Measurements from ENCODE around the gene HTR2C.
"Not testable (repeated sequence)": the region's sequence is repeated elsewhere in the genome, so short reads cannot be mapped to it uniquely, and the experiment has no call there.

HTR2C gene

GRCh38 chrX:114584983-114585842 lies 1.3 kb downstream of the HTR2C start:
- no peak overlapping the region for H3K4me3 ChIP-seq (ENCODE audit: insufficient read length, low read depth)
- no peaks in the 10 kb centered on the region for H3K9me3 ChIP-seq (ENCODE audit: insufficient read depth, low read length)
- DNase-seq (ENCODE audit: low read depth, low spot score): no peak
- no peak overlapping the region for H3K9ac ChIP-seq (ENCODE audit: insufficient read length, low read depth)
- H3K27me3 ChIP-seq (ENCODE audit: insufficient read depth, insufficient read length): no peaks in the 10 kb centered on the region
- peaks cover 6% of the 10 kb centered on the region for H3K36me3 ChIP-seq (ENCODE audit: insufficient read depth, insufficient read length, low read length)
- H3K4me1 ChIP-seq (ENCODE audit: insufficient read depth, insufficient read length): no peaks in the 10 kb centered on the region
- no peak for TF ChIP-seq YY1 (IDR thresholded peaks at IDR 0.05; ENCODE audit: insufficient read depth, insufficient read length)
- TF ChIP-seq SUZ12 (IDR thresholded peaks at IDR 0.05; ENCODE audit: extremely low read depth, insufficient read depth, insufficient read length): no peak
- no peak for TF ChIP-seq ZNF274 (IDR thresholded peaks at IDR 0.05; ENCODE audit: low read depth, low read length)

- no peak overlapping the region for H3K9ac ChIP-seq (ENCODE audit: insufficient read length, low read depth)
- DNase-seq (ENCODE audit: low read depth, low spot score): no peak
- no peaks in the 10 kb centered on the region for H3K4me1 ChIP-seq (ENCODE audit: insufficient read depth, insufficient read length)
- no peak overlapping the region for H3K4me3 ChIP-seq (ENCODE audit: insufficient read length, low read depth)
- H3K9me3 ChIP-seq (ENCODE audit: insufficient read depth, low read length): no peaks in the 10 kb centered on the region
- H3K36me3 ChIP-seq (ENCODE audit: insufficient read depth, insufficient read length, low read length): peaks cover 14% of the 10 kb centered on the region
- no peak for TF ChIP-seq SUZ12 (IDR thresholded peaks at IDR 0.05; ENCODE audit: extremely low read depth, insufficient read depth, insufficient read length)
- TF ChIP-seq ZNF274 (IDR thresholded peaks at IDR 0.05; ENCODE audit: low read depth, low read length): no peak
- no peak for TF ChIP-seq YY1 (IDR thresholded peaks at IDR 0.05; ENCODE audit: insufficient read depth, insufficient read length)
- H3K27me3 ChIP-seq (ENCODE audit: insufficient read depth, insufficient read length): no peaks in the 10 kb centered on the region
Observed at GRCh38 chrX:114591121-114591520, 7.2 kb downstream of the HTR2C start.

DNA sequence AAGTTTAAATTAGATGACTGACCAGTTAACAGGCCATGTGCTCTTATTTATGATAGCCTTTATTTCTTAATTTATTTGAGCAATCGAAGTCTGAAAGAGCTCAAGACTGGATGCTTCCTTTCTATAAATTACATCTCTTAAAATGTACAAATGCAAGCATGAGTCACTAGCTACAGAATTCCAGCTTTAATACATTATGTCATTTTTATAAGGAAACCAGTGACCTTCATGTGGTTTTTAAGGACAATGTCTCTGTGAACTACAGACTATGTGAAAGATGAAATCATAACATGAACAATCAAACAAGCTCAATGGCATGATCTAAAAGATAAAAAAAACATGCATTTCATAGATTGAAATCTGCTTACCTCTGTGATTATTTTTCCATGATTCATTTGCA lies 15.4 kb downstream of the HTR2C start:
- Histone ChIP-seq H3K4me3 (ENCODE audit: insufficient read length, low read depth) (no peak overlapping the region), H3K4me1 (ENCODE audit: insufficient read depth, insufficient read length) (no peaks in the 10 kb centered on the region), H3K27me3 (ENCODE audit: insufficient read depth, insufficient read length) (no peaks in the 10 kb centered on the region), H3K9me3 (ENCODE audit: insufficient read depth, low read length) (no peaks in the 10 kb centered on the region), H3K36me3 (ENCODE audit: insufficient read depth, insufficient read length, low read length) (peaks cover 10% of the 10 kb centered on the region), H3K9ac (ENCODE audit: insufficient read length, low read depth) (peak overlapping the region; percentile 32)
- DNase-seq (ENCODE audit: low read depth, low spot score): no peak
- TF ChIP-seq SUZ12 (IDR thresholded peaks at IDR 0.05; ENCODE audit: extremely low read depth, insufficient read depth, insufficient read length): no peak
- TF ChIP-seq ZNF274 (IDR thresholded peaks at IDR 0.05; ENCODE audit: low read depth, low read length): no peak
- TF ChIP-seq YY1 (IDR thresholded peaks at IDR 0.05; ENCODE audit: insufficient read depth, insufficient read length): no peak

GRCh38 chrX:114599911-114600310 lies 16.0 kb downstream of the HTR2C start:
- H3K27me3 ChIP-seq (ENCODE audit: insufficient read depth, insufficient read length): no peaks in the 10 kb centered on the region
- no peak overlapping the region for H3K9ac ChIP-seq (ENCODE audit: insufficient read length, low read depth)
- no peak overlapping the region for H3K4me3 ChIP-seq (ENCODE audit: insufficient read length, low read depth)
- DNase-seq (ENCODE audit: low read depth, low spot score): no peak
- H3K36me3 ChIP-seq (ENCODE audit: insufficient read depth, insufficient read length, low read length): peaks cover 9% of the 10 kb centered on the region
- TF ChIP-seq SUZ12 (IDR thresholded peaks at IDR 0.05; ENCODE audit: extremely low read depth, insufficient read depth, insufficient read length) (no peak), ZNF274 (IDR thresholded peaks at IDR 0.05; ENCODE audit: low read depth, low read length) (no peak), YY1 (IDR thresholded peaks at IDR 0.05; ENCODE audit: insufficient read depth, insufficient read length) (no peak)
- H3K4me1 ChIP-seq (ENCODE audit: insufficient read depth, insufficient read length): no peaks in the 10 kb centered on the region
- no peaks in the 10 kb centered on the region for H3K9me3 ChIP-seq (ENCODE audit: insufficient read depth, low read length)

GRCh38 chrX:114606619-114607018 lies 22.7 kb downstream of the HTR2C start:
- Histone ChIP-seq H3K9ac (ENCODE audit: insufficient read length, low read depth) (peak overlapping the region; percentile 80), H3K4me3 (ENCODE audit: insufficient read length, low read depth) (peak overlapping the region; percentile 55), H3K9me3 (ENCODE audit: insufficient read depth, low read length) (peaks cover 16% of the 10 kb centered on the region)
- H3K27me3 ChIP-seq (ENCODE audit: insufficient read depth, insufficient read length); H3K4me1 ChIP-seq (ENCODE audit: insufficient read depth, insufficient read length); H3K36me3 ChIP-seq (ENCODE audit: insufficient read depth, insufficient read length, low read length); DNase-seq (ENCODE audit: low read depth, low spot score): not testable (repeated sequence)

DNA sequence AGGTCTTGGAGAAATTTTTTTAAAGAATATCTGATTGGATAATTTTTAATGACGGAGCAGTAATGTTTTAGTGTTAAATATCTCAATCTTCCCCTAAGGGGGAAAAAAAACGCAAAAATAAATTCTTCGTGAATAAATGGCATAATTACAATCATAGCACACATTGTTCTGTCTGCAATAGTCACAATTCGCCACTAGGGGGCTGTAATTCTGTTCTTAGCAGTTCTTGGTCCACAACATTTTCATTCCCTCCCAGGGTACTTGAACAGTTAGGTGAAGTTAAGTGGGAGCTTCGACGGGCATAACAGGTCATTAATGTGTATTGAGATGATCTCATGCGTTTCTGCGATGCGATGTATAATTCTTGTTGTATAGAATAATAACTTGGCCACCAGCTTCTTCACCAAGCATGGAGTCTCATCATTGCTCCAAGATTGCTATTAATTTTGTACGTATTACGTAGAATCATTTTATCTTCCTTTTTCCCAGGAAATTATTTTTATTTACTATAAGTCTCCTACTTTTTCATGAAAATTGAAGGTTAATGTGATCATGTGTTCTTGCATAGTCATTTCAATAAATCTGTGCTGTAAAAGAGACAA lies 27.2 kb downstream of the HTR2C start:
- Histone ChIP-seq H3K4me1 (ENCODE audit: insufficient read depth, insufficient read length) (no peaks in the 10 kb centered on the region), H3K9me3 (ENCODE audit: insufficient read depth, low read length) (peaks cover 16% of the 10 kb centered on the region), H3K9ac (ENCODE audit: insufficient read length, low read depth) (no peak overlapping the region), H3K27me3 (ENCODE audit: insufficient read depth, insufficient read length) (no peaks in the 10 kb centered on the region), H3K4me3 (ENCODE audit: insufficient read length, low read depth) (no peak overlapping the region), H3K36me3 (ENCODE audit: insufficient read depth, insufficient read length, low read length) (no peaks in the 10 kb centered on the region)
- peak; percentile 28 for DNase-seq (ENCODE audit: low read depth, low spot score)
- TF ChIP-seq ZNF274 (IDR thresholded peaks at IDR 0.05; ENCODE audit: low read depth, low read length): no peak
- no peak for TF ChIP-seq SUZ12 (IDR thresholded peaks at IDR 0.05; ENCODE audit: extremely low read depth, insufficient read depth, insufficient read length)
- no peak for TF ChIP-seq YY1 (IDR thresholded peaks at IDR 0.05; ENCODE audit: insufficient read depth, insufficient read length)

GRCh38 chrX:114615765-114616164 lies 31.9 kb downstream of the HTR2C start:
- no peaks in the 10 kb centered on the region for H3K27me3 ChIP-seq (ENCODE audit: insufficient read depth, insufficient read length)
- no peak for DNase-seq (ENCODE audit: low read depth, low spot score)
- TF ChIP-seq ZNF274 (IDR thresholded peaks at IDR 0.05; ENCODE audit: low read depth, low read length) (no peak), YY1 (IDR thresholded peaks at IDR 0.05; ENCODE audit: insufficient read depth, insufficient read length) (no peak), SUZ12 (IDR thresholded peaks at IDR 0.05; ENCODE audit: extremely low read depth, insufficient read depth, insufficient read length) (no peak)

More at GRCh38 chrX:114615765-114616164, 31.9 kb downstream of the HTR2C start:
- Histone ChIP-seq H3K9me3 (ENCODE audit: insufficient read depth, low read length) (no peaks in the 10 kb centered on the region), H3K36me3 (ENCODE audit: insufficient read depth, insufficient read length, low read length) (no peaks in the 10 kb centered on the region), H3K4me3 (ENCODE audit: insufficient read length, low read depth) (no peak overlapping the region), H3K4me1 (ENCODE audit: insufficient read depth, insufficient read length) (no peaks in the 10 kb centered on the region), H3K9ac (ENCODE audit: insufficient read length, low read depth) (no peak overlapping the region)
